Parathyroid adenoma (tissue), 2 donors: ENCODE measurements around the gene ST8SIA5.

Source experiments
- H2AFZ ChIP-seq: fragments of 300-600 bp; sonication (generic); one replicate; pipeline ENCODE4 v1.7.0; 2017; ENCODE audit warnings: antibody characterized with exemption, mild to moderate bottlenecking
- H3K27ac ChIP-seq: fragments of 300-600 bp; sonication (generic); one replicate; pipeline ENCODE4 v1.7.0; 2017
- H3K27me3 ChIP-seq: fragments of 300-600 bp; sonication (generic); one replicate; pipeline ENCODE4 v1.7.0; 2017; ENCODE audit warnings: low read length; ENCODE audit not compliant: control insufficient read depth, insufficient read depth
- H3K36me3 ChIP-seq: fragments of 300-600 bp; sonication (generic); one replicate; pipeline ENCODE4 v1.7.0; 2017; ENCODE audit warnings: low read length; ENCODE audit not compliant: control insufficient read depth, insufficient read depth
- H3K4me1 ChIP-seq: fragments of 300-600 bp; sonication (generic); one replicate; pipeline ENCODE4 v1.7.0; 2017; ENCODE audit warnings: control low read depth
- H3K4me2 ChIP-seq: fragments of 300-600 bp; sonication (generic); one replicate; pipeline ENCODE4 v1.7.0; 2017; ENCODE audit warnings: low read length
- H3K4me3 ChIP-seq: fragments of 300-600 bp; sonication (generic); one replicate; pipeline ENCODE4 v1.7.0; 2017; ENCODE audit warnings: low read depth, low read length
- H3K79me2 ChIP-seq: fragments of 300-600 bp; sonication (generic); one replicate; pipeline ENCODE4 v1.7.0; 2017; ENCODE audit warnings: control low read depth
- H3K9ac ChIP-seq: fragments of 300-600 bp; sonication (generic); one replicate; pipeline ENCODE4 v1.7.0; 2017; ENCODE audit warnings: mild to moderate bottlenecking
- H3K9me3 ChIP-seq: fragments of 300-600 bp; sonication (generic); one replicate; pipeline ENCODE4 v1.7.0; 2017; ENCODE audit warnings: low read length; ENCODE audit not compliant: control insufficient read depth
- TF ChIP-seq, protein P1 (sequence below): fragments of 300-600 bp; sonication (generic); IDR thresholded peaks from one replicate; pipeline ENCODE4 v1.7.0; 2017; ENCODE audit warnings: antibody characterized with exemption, mild to moderate bottlenecking
- donor health status: primary hyperparathyroidism.

The ST8SIA5 gene

DNA sequence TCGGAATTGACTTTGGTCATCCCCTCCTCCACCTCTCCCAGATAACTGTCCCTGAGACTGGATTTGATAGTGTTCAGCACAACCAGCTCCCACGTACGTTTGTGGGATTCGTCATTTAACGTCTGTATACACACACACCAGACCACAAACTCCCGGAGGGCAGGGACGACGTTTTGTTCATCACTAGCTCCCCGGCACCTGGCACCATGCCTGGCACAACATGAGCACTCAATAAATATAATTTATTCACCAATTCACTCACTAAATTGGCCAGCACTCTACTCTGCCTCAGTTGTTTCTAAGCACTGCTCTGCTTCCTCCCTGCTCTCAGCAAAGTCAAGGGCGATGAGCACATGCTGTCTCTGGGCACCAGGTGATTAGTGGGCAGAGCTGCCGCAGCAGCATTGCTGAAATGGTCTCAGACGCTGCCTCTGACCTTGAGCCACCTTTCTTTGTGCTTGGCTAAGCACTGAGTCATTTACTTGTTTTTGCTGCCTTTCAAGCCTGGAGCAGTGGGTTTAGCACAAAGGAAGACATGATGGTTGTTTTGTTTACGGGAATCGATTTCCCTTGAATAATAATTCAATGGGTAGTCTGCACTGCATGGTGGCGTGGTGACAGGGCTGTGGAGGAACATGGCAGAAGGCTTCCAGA lies 80.5 kb downstream of the ST8SIA5 start:
- H2AFZ ChIP-seq: peak overlapping the region; percentile 23
- TF ChIP-seq, protein P1, sequence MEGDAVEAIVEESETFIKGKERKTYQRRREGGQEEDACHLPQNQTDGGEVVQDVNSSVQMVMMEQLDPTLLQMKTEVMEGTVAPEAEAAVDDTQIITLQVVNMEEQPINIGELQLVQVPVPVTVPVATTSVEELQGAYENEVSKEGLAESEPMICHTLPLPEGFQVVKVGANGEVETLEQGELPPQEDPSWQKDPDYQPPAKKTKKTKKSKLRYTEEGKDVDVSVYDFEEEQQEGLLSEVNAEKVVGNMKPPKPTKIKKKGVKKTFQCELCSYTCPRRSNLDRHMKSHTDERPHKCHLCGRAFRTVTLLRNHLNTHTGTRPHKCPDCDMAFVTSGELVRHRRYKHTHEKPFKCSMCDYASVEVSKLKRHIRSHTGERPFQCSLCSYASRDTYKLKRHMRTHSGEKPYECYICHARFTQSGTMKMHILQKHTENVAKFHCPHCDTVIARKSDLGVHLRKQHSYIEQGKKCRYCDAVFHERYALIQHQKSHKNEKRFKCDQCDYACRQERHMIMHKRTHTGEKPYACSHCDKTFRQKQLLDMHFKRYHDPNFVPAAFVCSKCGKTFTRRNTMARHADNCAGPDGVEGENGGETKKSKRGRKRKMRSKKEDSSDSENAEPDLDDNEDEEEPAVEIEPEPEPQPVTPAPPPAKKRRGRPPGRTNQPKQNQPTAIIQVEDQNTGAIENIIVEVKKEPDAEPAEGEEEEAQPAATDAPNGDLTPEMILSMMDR: no peak

DNA sequence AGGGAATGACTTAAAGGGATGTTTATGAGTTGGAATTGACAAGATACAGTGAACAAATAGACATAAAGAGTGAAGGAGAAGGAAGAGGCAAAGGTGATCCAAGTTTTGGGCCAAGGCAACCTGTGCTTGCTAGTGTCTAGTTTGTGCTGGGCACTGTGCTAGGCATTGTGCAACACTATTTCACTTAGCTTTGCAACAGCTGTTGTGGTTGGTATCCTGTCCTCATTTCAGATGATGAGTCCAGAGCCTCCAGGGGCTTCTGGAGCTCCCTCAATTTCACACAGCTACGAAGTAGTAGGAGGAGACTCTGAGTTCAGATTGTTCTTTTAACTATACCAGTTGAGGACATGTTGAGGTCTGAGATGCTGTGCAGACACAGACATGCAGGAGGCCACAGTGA lies 81.7 kb downstream of the ST8SIA5 start:
- Histone ChIP-seq H3K9ac (no peak overlapping the region), H3K4me2 (no peak overlapping the region), H3K4me1 (peaks cover 41% of the 10 kb centered on the region), H3K27ac (no peak overlapping the region), H3K4me3 (no peak overlapping the region), H3K79me2 (no peaks in the 10 kb centered on the region), H3K9me3 (no peaks in the 10 kb centered on the region), H2AFZ (no peak overlapping the region), H3K36me3 (no peaks in the 10 kb centered on the region), H3K27me3 (no peaks in the 10 kb centered on the region)
- TF ChIP-seq, protein P1: no peak

More for the DNA sequence above, 80.5 kb downstream of the ST8SIA5 start:
- H3K4me2 ChIP-seq: peak overlapping the region; percentile 49
- H3K9ac ChIP-seq: no peak overlapping the region
- peaks cover 41% of the 10 kb centered on the region for H3K4me1 ChIP-seq
- peak overlapping the region; percentile 69 for H3K27ac ChIP-seq
- no peaks in the 10 kb centered on the region for H3K27me3 ChIP-seq
- H3K36me3 ChIP-seq: no peaks in the 10 kb centered on the region
- no peaks in the 10 kb centered on the region for H3K9me3 ChIP-seq
- peak overlapping the region; percentile 14 for H3K4me3 ChIP-seq
- H3K79me2 ChIP-seq: no peaks in the 10 kb centered on the region

DNA sequence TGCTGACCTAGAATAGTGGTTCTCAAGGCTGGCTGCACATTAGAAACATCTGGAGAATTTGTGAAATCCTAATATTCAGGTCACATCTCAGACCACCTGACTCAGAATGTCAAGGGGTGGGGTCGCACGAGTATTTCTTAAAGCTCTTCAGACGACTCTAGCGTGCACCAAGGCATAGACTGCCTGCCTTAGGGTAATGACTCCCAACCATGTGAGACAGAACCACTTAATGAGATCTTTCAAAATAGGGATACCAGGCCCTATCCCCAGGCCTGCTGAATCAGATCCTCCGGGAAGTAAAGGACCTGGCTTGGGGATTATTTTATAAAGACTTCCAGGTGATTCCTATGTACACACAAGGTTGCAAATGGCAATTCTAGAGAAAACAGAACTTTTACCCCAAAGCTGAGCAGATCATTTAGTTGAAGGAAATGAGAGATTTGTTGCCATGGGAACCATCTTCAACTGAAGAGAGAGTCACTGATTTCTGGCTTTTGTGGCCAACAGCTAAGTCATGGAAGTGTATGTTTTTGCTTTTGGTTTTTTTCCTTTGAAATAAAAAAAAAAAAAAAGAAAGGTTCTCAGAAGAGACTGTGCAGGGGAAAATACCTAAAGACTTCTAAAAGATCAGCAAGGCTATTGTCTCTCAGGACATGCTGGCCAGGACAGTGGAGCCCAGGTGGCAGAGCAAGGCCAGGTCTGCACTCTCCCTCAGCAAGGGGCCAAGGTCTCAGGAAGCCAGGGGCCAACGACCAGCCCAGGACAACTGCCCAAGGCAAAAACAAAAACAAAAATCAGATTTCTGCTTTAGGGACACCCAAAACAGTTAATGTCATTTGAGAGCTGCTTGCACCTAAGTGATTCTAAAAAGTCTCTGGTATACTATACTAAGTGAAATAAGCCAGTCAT lies 84.5 kb downstream of the ST8SIA5 start:
- Histone ChIP-seq H3K27ac (no peak overlapping the region), H3K9me3 (no peaks in the 10 kb centered on the region), H3K4me1 (peaks cover 32% of the 10 kb centered on the region), H3K4me2 (no peak overlapping the region), H3K27me3 (no peaks in the 10 kb centered on the region), H3K9ac (no peak overlapping the region), H3K36me3 (no peaks in the 10 kb centered on the region), H2AFZ (no peak overlapping the region), H3K4me3 (no peak overlapping the region), H3K79me2 (no peaks in the 10 kb centered on the region)
- TF ChIP-seq, protein P1: no peak

DNA sequence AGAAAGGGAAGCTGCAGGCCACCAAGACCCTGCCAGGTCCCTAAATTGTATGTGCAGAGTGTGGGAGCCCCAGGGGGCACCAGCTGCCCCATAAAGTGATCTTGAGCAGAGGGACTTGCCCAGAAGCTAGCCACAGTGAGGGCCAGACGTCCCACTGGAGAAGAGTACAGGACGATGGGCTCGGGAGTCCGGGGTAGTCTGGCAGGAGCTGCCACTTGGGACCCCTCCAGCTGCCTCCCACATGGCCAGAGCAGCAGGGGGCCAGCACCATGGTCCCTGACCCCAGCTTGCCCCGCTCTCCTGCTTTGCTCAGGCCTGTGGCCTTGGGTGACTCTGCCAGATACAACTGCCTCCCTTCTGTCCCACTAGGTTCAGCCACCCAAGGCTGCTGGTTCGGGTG lies 88.2 kb downstream of the ST8SIA5 start:
- H3K4me2 ChIP-seq: no peak overlapping the region
- H3K36me3 ChIP-seq: no peaks in the 10 kb centered on the region
- TF ChIP-seq, protein P1: no peak
- no peak overlapping the region for H2AFZ ChIP-seq
- no peaks in the 10 kb centered on the region for H3K27me3 ChIP-seq
- H3K4me3 ChIP-seq: no peak overlapping the region
- H3K9me3 ChIP-seq: no peaks in the 10 kb centered on the region
- no peak overlapping the region for H3K9ac ChIP-seq
- peaks cover 12% of the 10 kb centered on the region for H3K4me1 ChIP-seq
- no peak overlapping the region for H3K27ac ChIP-seq
- no peaks in the 10 kb centered on the region for H3K79me2 ChIP-seq
